ENCODE results near the gene YPEL2.

The YPEL2 gene

DNA sequence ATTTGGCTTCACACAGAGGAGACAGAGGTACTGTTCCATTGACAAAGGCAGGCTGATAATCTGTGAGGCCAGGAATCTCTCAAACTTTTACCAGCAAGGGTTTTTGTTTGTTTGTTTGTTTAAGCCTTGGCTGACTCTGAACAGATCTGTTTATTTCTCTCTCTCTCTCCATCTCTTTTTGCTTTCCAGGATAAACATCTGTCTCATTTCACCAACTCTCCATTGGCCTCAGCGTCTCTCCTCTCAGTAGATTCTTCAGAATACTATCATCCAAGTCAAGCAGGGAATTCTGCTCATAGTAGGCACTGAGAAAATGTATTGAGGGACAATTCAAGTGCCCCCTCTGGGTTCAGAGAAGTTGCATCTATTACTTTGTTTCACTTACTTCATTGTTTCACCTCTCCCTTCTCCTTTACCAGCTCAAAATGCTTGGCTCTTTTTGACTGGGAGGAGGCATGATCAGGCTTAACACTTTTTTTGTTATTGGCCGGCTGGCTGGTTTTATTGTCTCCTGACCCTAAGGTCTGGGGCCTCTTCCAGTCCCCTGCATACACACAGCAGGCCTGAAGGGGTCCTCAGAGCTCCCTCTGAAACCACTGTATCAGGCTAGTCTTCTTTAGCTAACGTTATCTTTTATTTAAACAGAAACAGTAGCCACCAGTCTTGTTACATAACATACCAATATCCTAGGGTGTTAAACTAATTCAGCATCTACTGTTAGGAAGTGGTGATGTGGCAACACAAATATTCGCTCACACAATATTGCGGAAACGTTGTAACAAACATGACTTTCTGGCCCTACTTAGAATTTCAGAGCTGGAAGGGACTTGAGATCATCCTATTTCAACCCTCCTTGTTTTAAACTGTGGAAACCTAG, 2.0 kb upstream of the YPEL2 start:
- in situ Hi-C loops (cut with MboI; ENCODE audit: low pct_unique_long_range_greater_than_20kb, low sequenced_read_pairs), result no loop called here
- peak; percentile 64 for DNase-seq

DNA sequence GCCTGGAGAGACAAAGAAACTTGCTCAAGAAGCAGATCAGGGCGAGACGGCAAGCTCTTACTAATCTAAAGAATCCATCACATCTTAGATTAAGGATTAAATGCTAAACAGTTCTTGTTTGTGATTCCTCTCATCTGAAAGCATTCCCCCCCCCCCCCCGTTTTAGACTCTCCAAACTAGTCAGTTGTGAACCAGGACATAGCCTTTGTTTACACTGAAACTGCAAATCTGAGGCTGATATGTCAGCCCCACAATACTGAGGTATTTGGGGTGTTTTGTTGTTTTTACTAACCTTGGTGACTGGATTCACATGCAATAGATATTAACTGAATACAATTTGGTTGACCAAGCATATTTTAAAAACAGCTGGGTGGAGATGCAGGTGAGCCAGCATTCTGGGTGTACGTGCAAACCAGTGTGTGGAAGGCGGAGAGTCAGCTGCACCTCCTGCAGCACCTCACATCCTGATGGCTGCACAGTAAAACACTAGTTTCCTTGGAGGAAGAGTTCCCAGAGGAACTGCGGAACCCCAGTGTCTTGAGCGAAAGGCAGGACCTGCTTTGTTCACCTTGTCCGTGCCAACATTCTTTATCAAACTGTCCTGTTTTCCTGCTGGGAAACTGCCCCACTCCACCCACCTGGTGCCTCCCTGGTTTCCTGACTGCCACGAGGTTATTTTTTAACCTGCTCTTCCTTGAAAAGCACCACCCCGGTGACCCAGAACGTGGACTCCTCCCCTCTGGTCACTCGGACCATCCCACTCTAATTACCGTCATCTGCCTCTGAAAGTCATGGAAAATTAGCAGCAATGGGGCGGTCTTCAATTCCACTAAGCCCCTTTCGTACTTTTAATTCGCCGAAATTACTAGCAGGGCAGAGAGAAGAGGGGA, 1.2 kb upstream of the YPEL2 start:
- in situ Hi-C loops (cut with MboI; ENCODE audit: low pct_unique_long_range_greater_than_20kb, low sequenced_read_pairs), result no loop called here
- no peak for DNase-seq

DNA sequence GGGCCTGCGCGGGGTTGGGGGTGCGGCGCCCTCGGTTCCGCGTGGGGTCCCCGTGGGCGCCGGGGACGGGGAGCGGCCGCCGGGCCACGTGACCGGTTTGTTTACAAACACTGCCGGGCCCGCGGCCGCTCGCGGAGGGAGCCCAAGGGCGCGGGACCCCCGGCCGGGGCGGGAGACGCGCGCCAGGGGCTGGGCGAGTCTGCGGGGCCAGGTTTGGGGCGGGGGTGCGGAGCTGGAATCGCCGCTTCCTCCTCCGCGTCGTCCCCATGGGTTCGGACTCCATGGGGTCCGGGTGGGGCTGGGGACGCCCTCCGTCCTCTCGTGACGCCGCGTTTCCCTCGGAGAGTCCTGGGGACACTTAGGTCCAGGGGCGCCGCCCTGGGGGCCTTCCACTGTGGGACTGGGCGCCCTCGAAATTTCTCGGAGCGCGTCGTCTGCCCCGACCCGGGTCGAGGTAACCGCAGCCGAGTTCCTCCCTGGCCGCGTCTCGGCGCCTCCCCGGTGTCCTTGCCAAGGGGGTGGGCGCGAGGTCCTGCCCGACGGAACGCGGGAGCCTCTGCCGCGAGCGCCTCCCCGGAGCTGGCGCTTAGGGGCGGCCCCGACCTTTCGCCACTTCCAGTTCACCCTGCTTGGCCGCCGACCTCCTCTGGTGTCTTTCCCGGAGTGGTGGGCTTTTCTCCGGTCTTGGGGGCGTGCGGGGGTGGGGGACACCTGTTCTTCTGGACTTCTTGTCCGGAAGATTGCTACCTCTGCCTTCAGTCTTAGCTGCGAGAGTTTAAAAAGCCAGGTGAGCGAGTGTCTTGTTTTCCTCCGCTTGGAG, 684 bp downstream of the YPEL2 start:
- in situ Hi-C loops (cut with MboI; ENCODE audit: low pct_unique_long_range_greater_than_20kb, low sequenced_read_pairs), result no loop called here
- DNase-seq, result peak; percentile 24

DNA sequence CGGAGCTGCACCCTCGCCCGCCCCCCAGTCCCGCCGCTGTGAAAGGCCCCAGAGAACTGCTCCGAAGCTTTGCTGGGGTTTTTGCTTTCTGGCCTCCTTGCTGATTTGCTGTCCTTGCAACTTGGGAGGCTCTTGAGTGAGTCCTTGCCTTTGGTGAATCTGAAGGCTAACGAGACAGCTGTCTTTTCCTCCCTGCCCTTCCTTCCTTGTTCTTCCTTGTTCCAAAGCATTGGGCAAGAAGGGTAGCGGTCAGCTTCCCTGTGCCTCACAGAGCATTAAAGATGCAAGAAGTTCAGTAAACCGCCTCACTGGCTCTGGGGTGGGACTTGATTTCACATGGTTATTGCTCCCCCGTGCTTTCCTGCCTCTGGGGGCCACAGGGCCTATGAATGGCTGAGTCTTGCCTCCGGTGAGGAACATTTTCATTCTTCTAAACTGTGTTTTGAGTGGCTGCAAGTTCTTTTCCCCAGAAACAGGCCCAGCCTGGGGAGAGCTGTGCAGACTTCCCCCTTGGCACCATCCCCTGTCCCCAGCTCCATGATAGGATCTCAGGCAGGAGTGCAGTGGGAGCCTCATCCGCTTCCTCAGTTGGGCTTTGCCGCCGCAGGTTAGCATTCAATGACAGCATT, 1.4 kb downstream of the YPEL2 start:
- in situ Hi-C loops (cut with MboI; ENCODE audit: low pct_unique_long_range_greater_than_20kb, low sequenced_read_pairs), result no loop called here
- peak; percentile 37 for DNase-seq

DNA sequence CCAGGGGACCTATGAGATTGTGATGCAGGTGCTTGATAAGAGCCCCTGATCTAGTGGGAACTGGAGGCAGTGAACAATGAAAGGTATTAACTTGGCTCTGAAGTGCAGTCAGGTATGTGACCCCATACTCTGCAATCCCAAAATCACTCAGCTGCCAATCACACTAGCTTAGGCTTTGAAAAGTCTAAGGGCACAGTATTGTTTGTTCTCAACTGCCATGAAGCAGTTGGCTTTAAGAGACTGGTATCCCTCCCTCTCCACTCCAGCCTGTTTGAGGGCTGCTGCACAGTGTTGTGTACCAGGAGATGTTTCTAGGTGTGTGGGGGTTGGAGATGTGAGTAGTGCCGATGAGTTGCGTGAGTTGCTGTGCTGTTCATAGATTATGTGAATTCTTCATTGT, 2.4 kb downstream of the YPEL2 start:
- in situ Hi-C loops (cut with MboI; ENCODE audit: low pct_unique_long_range_greater_than_20kb, low sequenced_read_pairs), result no loop called here
- no peak for DNase-seq

DNA sequence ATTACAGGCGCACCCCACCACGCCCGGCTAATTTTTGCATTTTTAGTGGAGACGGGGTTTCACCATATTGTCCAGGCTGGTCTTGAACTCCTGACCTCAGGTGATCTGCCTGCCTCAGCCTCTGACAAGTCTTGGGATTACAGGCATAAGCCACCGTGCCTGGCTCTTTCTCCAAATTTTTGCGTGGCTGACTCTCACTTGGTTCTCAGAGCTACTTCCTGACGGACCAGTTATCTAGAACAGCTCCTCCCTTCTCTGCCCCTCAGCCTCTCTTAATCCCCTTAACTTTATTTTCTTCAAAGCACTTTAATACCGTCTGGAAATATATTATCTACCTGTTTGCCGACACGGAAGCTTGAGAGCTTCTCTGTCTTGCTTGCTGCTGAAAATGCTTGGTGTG, 4.2 kb downstream of the YPEL2 start:
- in situ Hi-C loops (cut with MboI; ENCODE audit: low pct_unique_long_range_greater_than_20kb, low sequenced_read_pairs), result no loop called here

DNA sequence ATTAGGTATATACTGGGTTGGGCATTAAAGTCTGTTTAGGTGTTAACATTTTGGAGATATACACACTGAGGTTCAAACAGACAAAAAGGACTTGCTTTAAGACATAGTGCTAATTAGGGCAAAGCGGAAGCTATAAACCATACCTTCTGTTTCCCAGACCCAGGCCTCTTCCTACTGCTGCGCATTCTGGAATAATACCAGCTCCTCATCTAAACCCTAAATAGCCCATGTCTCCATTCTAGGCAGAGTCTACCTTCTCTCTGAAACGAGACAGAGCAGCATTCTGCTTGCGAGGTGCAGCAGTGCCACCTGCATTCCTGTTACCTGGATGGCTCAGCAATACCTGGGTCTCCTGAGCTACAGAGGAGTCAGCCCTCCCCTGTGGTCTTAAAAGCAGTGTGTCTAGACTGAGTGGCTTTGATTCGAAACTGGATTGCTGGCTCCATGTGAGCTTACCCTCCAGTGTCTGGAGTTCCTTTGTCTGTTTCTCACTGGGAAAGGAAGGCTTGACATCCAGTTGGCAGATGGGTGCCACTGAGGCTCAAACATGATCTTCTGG, 6.4 kb downstream of the YPEL2 start:
- DNase-seq, result no peak
- in situ Hi-C loops (cut with MboI; ENCODE audit: low pct_unique_long_range_greater_than_20kb, low sequenced_read_pairs), result no loop called here

More for the DNA sequence above, 4.2 kb downstream of the YPEL2 start:
- no peak for DNase-seq

DNA sequence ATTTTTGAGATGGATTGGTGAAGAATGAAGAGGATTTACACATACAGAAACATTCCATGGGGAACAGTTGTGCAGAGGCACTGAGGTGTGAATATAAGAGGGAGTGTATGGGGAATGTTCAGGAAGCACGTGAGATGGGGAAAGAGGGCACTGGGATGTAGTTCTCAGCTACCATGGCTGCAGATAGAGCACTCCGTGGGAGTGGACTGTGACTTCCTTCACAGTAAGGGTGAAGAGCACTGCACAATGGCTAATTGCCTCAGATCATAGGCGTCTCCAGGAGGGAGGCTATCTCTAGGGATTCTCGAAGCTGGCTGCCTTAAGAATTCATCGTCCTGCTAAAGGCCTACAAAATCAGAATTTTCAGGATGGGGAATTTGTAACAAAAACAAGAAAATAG, 7.0 kb downstream of the YPEL2 start:
- DNase-seq, result no peak
- in situ Hi-C loops (cut with MboI; ENCODE audit: low pct_unique_long_range_greater_than_20kb, low sequenced_read_pairs), result no loop called here

DNA sequence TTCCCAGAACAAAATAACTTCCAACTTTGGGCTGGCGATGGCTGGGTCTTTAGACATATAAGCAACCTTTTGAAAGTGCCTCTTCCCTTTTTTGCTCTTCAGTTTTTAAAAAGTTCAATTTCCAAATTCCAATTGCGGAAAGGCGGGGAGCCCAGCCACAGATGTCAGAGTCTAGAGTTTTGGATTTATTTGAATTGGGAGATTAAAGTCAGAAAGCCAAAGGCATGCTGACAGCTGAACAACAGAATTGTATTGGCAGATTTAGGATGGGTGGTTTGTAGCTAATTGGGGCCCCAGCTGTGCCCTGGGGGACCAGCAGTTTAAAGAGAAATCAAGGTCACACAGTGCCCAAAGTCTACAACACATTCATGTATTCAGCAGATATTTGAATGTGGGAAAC, 10.5 kb downstream of the YPEL2 start:
- in situ Hi-C loops (cut with MboI; ENCODE audit: low pct_unique_long_range_greater_than_20kb, low sequenced_read_pairs), result no loop called here

DNA sequence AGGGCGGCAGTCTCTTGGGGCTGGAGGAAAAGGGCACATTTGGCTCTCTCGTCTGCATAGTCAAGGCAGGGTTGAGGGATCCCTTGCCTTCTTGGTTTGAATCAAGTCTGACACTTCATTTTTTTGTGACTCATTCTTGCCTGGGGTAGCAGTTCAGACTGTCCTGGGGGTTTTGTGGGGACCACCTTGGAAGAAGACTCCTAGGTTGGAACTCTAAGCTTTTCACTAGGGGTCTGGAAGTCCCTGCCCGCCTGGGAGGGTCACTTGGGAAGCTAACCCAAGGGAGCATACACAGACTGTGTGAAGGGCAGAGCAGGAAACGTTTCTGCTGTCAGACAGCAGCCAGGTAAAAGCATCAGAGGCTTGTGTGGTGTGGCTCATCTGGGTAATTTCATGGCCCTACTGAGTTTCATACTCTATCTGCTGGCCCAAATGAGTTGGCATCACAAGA, 11.3 kb downstream of the YPEL2 start:
- in situ Hi-C loops (cut with MboI; ENCODE audit: low pct_unique_long_range_greater_than_20kb, low sequenced_read_pairs), result no loop called here
- DNase-seq, result no peak

More for the DNA sequence above, 10.5 kb downstream of the YPEL2 start:
- DNase-seq, result no peak

DNA sequence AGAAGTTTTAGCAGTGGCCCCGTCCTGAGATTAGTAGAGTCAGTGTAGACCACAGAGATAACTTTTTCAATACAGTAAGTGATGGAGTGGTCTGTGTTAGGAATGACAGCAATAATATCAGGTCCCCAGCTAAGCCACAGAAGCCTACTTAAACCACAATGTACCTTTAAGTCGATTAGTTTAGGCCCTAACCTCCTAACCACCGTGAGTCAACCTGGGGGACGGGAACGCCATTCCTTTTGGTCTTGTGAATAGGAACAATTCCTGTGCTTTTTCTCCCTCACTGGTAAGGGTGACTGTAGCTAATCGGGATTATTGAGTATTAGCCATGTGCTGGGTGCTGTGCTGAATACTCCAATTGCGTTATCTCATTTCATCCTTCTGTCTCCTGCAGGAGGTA, 14.0 kb downstream of the YPEL2 start:
- in situ Hi-C loops (cut with MboI; ENCODE audit: low pct_unique_long_range_greater_than_20kb, low sequenced_read_pairs), result no loop called here

DNA sequence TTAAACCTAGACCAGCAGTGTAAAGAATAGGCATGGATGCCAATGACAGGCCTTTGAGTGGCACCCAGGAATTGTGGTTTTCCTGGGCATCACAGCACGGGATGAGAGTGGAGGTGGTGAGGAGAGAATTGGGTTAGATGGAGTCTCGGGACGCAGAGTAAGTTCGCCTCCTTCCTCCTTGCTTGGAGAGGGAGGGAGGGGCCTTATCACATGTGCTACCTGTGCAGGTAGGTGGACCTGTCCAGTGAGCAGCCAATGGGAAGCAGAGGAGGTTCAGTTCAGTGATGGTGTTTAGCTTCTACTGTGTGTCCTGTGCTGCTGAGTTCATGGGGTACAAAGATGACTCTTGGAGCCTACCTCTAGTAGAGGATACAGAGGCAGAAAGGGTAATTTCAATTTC, 14.9 kb downstream of the YPEL2 start:
- DNase-seq, result no peak
- in situ Hi-C loops (cut with MboI; ENCODE audit: low pct_unique_long_range_greater_than_20kb, low sequenced_read_pairs), result no loop called here

More for the DNA sequence above, 14.0 kb downstream of the YPEL2 start:
- DNase-seq, result no peak

DNA sequence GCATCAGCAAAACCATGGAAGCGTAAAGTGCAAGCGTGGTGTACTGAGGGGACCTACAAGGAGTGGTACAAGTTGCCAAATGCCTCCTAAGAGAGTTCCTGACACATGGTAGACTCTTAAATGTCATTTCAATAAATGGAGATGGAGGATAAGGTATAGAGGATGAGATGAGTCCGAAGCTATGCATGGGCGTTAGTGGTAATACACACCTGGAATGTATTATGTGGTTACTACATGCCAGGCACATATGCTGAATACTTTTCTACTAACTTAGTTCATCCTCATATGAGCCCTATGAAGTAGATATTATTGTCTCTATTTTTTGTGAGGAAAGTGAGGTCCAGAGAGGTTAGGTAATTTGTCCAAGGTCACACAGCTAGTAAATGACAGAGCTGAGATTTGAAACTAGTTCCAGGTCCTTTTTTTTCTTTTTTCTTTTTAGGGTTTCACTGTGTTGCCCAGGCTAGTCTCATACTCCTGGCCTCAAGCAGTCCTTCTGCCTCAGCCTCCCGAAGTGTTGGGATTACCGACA, 15.5 kb downstream of the YPEL2 start:
- in situ Hi-C loops (cut with MboI; ENCODE audit: low pct_unique_long_range_greater_than_20kb, low sequenced_read_pairs), result no loop called here
- DNase-seq, result no peak

DNA sequence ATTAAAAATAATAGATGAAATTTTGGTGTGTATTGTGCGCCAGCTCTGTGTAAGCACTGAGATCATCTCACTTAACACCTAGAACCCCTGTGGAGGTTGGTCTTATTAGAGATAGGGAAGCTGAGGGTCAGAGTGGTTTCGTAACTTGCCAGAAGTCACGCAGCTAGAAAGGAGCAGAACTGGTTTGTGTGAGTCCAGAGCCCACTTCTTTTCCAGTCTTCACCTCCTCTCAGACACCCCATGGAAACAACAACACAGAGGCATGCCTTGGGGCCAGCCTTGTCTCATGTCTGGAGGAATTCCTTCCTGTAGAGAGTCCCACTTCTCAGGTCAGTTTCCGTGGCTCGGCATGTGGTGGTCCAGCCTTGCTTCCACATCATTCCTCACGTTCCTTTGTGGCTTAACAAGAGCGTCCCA, 16.5 kb downstream of the YPEL2 start:
- DNase-seq, result no peak
- in situ Hi-C loops (cut with MboI; ENCODE audit: low pct_unique_long_range_greater_than_20kb, low sequenced_read_pairs), result no loop called here

DNA sequence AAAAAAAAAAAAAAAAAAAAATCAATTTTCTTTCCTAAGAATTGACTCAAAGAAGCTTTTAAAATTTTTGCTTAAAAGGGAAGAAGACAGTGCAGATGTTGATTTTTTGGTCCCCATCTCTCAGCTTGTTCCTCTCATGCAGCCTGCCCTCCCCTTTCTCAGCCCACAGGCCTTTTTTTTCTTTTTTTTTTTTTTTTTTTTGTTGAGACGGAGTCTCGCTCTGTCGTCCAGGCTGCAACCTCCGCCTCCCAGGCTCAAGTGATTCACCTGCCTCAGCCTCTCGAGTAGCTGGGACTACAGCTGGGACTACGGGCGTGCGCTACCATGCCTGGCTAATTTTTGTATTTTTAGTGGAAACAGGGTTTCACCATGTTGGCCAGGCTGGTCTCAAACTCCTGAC, 17.7 kb downstream of the YPEL2 start:
- no peak for DNase-seq
- in situ Hi-C loops (cut with MboI; ENCODE audit: low pct_unique_long_range_greater_than_20kb, low sequenced_read_pairs), result no loop called here

DNA sequence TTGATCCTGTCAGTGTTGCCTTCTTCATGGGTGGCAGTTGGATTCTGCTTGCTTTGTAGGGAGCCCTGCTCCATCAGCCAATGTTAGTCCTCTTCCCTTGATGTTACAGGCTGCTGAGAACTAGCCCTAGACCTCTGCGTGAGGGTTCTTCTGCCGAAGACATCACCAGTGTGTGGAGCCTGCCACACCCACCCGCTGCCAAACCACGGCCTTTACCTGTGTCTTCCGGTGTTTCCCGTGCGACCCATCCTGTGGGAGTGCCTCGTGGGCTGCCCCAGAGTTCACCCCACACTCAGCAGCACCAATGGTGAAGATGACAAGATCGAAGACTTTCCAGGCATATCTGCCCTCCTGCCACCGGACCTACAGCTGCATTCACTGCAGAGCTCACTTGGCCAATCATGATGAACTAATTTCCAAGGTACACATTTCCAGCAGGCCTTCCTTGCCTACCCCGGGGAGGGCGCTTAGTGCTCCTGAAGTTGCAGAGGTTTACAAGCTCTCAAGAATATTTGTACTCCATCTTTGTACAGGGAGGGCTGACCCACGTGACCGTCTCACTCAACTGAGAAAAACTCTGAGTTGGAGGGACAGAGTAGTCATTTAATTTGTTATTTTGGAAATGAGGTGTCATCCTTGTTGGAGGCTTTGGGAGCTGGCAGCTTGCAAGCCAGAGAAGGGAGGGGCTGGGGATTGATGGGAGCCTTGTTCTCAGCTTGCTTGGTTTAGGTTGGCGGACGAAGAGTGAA, 21.8 kb downstream of the YPEL2 start:
- in situ Hi-C loops (cut with MboI; ENCODE audit: low pct_unique_long_range_greater_than_20kb, low sequenced_read_pairs), result no loop called here
- no peak for DNase-seq

DNA sequence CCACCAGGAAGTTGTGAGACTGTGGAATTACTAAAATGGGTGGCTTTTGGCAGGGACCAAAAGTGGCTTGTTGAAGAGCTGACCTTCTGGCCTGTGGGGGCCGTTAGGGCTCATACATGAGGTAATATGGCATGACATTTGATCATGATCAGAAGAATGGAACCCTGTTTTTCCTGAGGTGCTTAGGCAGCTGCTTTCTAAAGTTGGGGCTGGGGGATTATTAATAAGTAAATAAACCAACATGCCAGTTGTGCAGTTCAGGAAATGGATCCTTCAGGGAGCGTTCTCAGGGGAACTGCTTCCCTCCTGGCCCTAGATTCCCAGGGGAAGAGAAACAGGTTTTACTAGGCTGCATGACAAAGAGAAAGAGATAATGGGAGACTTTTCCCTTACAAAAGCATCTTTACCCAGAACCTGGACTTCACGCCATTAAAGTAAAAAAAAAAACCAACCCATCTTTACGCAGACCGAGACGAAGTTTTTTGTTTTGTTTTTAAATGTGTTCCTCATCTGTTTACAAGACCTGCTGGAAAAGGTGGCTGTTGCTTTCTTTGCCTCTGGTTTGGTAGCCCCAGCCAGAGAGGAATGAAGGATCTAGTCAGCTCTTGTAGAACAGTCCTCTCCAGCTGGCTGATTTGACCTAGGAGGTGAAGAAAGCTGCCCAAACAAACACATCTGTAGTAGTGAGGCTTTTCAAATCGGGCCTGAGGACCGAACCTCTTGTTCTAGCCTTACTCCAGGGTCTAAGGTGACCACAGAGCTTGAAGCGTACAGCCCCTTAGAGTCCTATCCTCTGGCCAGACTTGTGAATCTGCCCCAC, 22.7 kb downstream of the YPEL2 start:
- in situ Hi-C loops (cut with MboI; ENCODE audit: low pct_unique_long_range_greater_than_20kb, low sequenced_read_pairs), result no loop called here

More for the DNA sequence above, 22.7 kb downstream of the YPEL2 start:
- no peak for DNase-seq
